Measurements from ENCODE around the gene RILPL2. TPM values are rescaled to one million over a fixed set of nuclear protein-coding genes. Genes with fewer than 3 reads are reported as not detected.
"Not testable (repeated sequence)": the region's sequence is repeated elsewhere in the genome, so short reads cannot be mapped to it uniquely, and the experiment has no call there.

RILPL2 gene
- total and polyA plus RNA-seq, 9 of the 15 experiments (the other 6 are each of a cell fraction or from before 2014, with no cell fraction given): 0.61 to 5.8 (median 4.3) TPM

DNA sequence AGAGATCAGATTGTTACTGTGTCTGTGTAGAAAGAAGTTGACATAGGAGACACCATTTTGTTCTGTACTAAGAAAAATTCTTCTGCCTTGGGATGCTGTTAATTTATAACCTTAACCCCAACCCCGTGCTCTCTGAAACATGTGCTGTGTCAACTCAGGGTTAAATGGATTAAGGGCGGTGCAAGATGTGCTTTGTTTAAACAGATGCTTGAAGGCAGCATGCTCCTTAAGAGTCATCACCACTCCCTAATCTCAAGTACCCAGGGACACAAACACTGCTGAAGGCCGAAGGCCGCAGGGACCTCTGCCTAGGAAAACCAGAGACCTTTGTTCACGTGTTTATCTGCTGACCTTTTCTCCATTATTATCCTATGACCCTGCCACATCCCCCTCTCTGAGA is 64.1 kb downstream of the RILPL2 start (continued):
- TF ChIP-seq TEAD4 (IDR thresholded peaks at IDR 0.05; ENCODE audit: low read length) (peak; percentile 20; the same call in 1 of the 2 replicates), ZNF583 (CRISPR knock-in tag; IDR thresholded peaks at IDR 0.05) (peak; percentile 57; the same call in 1 of the 2 replicates), ZBTB11 (CRISPR knock-in tag; IDR thresholded peaks at IDR 0.05) (peak in 1 of 3 experiments; percentile 27; a peak in 1 of 6 replicates), PTTG1 (tag; IDR thresholded peaks at IDR 0.05; ENCODE audit: low read depth) (peak; percentile 70; the same call in 1 of the 2 replicates), TEAD2 (tag; IDR thresholded peaks at IDR 0.05) (0 out of 2 replicates have a peak, but pooled peaks have one; percentile 55), DACH1 (IDR thresholded peaks at IDR 0.05; ENCODE audit: partially characterized antibody) (peak; percentile 55), RAD51 (IDR thresholded peaks at IDR 0.05; ENCODE audit: borderline replicate concordance, low read depth) (peak; percentile 24; the same call in 1 of the 2 replicates), FOXM1 (IDR thresholded peaks at IDR 0.05; ENCODE audit: low read depth) (peak; percentile 19; the same call in 1 of the 2 replicates), TFAP4 (CRISPR knock-in tag; IDR thresholded peaks at IDR 0.05; ENCODE audit: borderline replicate concordance) (peak; percentile 13; the same call in 1 of the 2 replicates), ETV1 (tag; conservative IDR thresholded peaks at IDR 0.05; ENCODE audit: low read depth) (peak; percentile 42; the same call in 1 of the 2 replicates), POLR2AphosphoS5 (IDR thresholded peaks at IDR 0.05; ENCODE audit: control insufficient read depth, insufficient read depth, low read depth, low read length) (0 out of 2 replicates have a peak, but pooled peaks have one; percentile 23), DMBX1 (CRISPR knock-in tag; IDR thresholded peaks at IDR 0.05; ENCODE audit: borderline replicate concordance) (peak; percentile 89), ZNF584 (CRISPR knock-in tag; IDR thresholded peaks at IDR 0.05; ENCODE audit: low read depth) (peak; percentile 65; the same call in 1 of the 2 replicates), DDX20 (tag; IDR thresholded peaks at IDR 0.05; ENCODE audit: low read depth) (0 out of 2 replicates have a peak, but pooled peaks have one; percentile 47), CBFA2T2 (conservative IDR thresholded peaks at IDR 0.05) (peak; percentile 94), NCOA2 (IDR thresholded peaks at IDR 0.05; ENCODE audit: partially characterized antibody in 2 of 2) (peak in 1 of 2 experiments; percentile 56), MAX (CRISPR knock-in tag; IDR thresholded peaks at IDR 0.05) (peak; percentile 81), ZNF175 (CRISPR knock-in tag; IDR thresholded peaks at IDR 0.05; ENCODE audit: low read depth) (peak; percentile 87), MECOM (CRISPR knock-in tag; IDR thresholded peaks at IDR 0.05) (peak; percentile 67)
- not testable (repeated sequence) for TF ChIP-seq TEAD4 (CRISPR knock-in tag; IDR thresholded peaks at IDR 0.05; ENCODE audit: borderline replicate concordance); FOXM1 (CRISPR knock-in tag; IDR thresholded peaks at IDR 0.05; ENCODE audit: low read depth)
- TF ChIP-seq, protein P1, sequence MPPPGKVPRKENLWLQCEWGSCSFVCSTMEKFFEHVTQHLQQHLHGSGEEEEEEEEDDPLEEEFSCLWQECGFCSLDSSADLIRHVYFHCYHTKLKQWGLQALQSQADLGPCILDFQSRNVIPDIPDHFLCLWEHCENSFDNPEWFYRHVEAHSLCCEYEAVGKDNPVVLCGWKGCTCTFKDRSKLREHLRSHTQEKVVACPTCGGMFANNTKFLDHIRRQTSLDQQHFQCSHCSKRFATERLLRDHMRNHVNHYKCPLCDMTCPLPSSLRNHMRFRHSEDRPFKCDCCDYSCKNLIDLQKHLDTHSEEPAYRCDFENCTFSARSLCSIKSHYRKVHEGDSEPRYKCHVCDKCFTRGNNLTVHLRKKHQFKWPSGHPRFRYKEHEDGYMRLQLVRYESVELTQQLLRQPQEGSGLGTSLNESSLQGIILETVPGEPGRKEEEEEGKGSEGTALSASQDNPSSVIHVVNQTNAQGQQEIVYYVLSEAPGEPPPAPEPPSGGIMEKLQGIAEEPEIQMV (tag; conservative IDR thresholded peaks at IDR 0.05; ENCODE audit: low read depth): peak; percentile 48; the same call in 1 of the 2 replicates

Measured in K562 (cell line).